Tibial nerve (tissue), 4 donors: Measurements from ENCODE around the gene SHISA8. TPM values are rescaled to one million over a fixed set of nuclear protein-coding genes. Genes with fewer than 3 reads are reported as not detected.

Experiments used
- DNase-seq, 2 donors: peaks; one replicate each; pipeline ENCODE4 v3.0.0-alpha.2; 2019; ENCODE audit warnings: low spot score in 2 of 2
- H3K27ac ChIP-seq, 4 donors: fragments of 200-600 bp; sonication (generic) in 3 of 4; one replicate each; pipeline ENCODE4 v1.5.1; 2017 to 2019; ENCODE audit warnings: mild to moderate bottlenecking in 1 of 4
- H3K27me3 ChIP-seq, 2 donors: fragments of 200-600 bp; sonication (generic) in 1 of 2; one replicate each; pipeline versions ENCODE4 v1.5.1 to v1.6.0; 2017 to 2019
- H3K36me3 ChIP-seq, 3 donors: fragments of 200-600 bp; sonication (generic); one replicate each; pipeline ENCODE4 v1.5.1; 2018 to 2019
- H3K4me1 ChIP-seq, 4 donors: fragments of 200-600 bp; sonication (generic) in 3 of 4; one replicate each; pipeline ENCODE4 v1.5.1; 2017 to 2019
- H3K4me3 ChIP-seq, 4 donors: fragments of 200-600 bp; sonication (generic) in 3 of 4; one replicate each; pipeline ENCODE4 v1.5.1; 2017 to 2019; ENCODE audit warnings: mild to moderate bottlenecking in 1 of 4, moderate library complexity in 1 of 4
- H3K9me3 ChIP-seq, 4 donors: fragments of 200-600 bp; sonication (generic) in 3 of 4; one replicate each; pipeline ENCODE4 v1.5.1; 2017 to 2019
- EP300 ChIP-seq, 2 donors: sonication (generic); formaldehyde crosslinking; IDR thresholded peaks; one replicate each; pipeline ENCODE4 v1.6.1; 2017; ENCODE audit warnings: antibody characterized with exemption in 2 of 2, mild to moderate bottlenecking in 1 of 2
- POLR2A ChIP-seq, 2 donors: fragments of 450-650 bp; IDR thresholded peaks; one replicate each; pipeline ENCODE4 v1.6.1; 2017; ENCODE audit warnings: antibody characterized with exemption in 2 of 2, mild to moderate bottlenecking in 2 of 2, moderate library complexity in 2 of 2
- WGBS, 2 donors: methylation state at CpG; one replicate each; pipeline ENCODE4 v1.1.5; 2018; 5-methylcytosine and 5-hydroxymethylcytosine counted together
- total RNA-seq, 4 donors: library from RNA; depleted of rRNA; stranded (reverse); fragments of >200 nt; gene quantifications; one replicate each; pipeline ENCODE4 v1.1.0, GENCODE V29; 2016
- TF ChIP-seq, protein P1 (sequence below), 5 experiments: fragments of 200-600 bp in 3 of 5; fragments of 450-650 bp in 2 of 5; sonication (generic) in 3 of 5; IDR thresholded peaks; one replicate each; pipeline ENCODE4 v1.5.1; 2016 to 2019; ENCODE audit warnings: antibody characterized with exemption in 5 of 5, mild to moderate bottlenecking in 3 of 5, moderate library complexity in 2 of 5

The SHISA8 gene
- total RNA-seq, 4 donors from 2014 or later = 3.3 TPM; not detected in 3

- Histone ChIP-seq H3K4me3 (no peak overlapping the region), H3K36me3 (peaks cover 2 to 98% (median 29%) of the 10 kb centered on the region in 3 donors), H3K4me1 (no peaks in the 10 kb centered on the region), H3K27ac (no peak overlapping the region), H3K9me3 (no peaks in the 10 kb centered on the region), H3K27me3 (no peaks in the 10 kb centered on the region)
- TF ChIP-seq POLR2A (IDR thresholded peaks at IDR 0.05) (no peak), EP300 (IDR thresholded peaks at IDR 0.05) (no peak)
- TF ChIP-seq, protein P1, sequence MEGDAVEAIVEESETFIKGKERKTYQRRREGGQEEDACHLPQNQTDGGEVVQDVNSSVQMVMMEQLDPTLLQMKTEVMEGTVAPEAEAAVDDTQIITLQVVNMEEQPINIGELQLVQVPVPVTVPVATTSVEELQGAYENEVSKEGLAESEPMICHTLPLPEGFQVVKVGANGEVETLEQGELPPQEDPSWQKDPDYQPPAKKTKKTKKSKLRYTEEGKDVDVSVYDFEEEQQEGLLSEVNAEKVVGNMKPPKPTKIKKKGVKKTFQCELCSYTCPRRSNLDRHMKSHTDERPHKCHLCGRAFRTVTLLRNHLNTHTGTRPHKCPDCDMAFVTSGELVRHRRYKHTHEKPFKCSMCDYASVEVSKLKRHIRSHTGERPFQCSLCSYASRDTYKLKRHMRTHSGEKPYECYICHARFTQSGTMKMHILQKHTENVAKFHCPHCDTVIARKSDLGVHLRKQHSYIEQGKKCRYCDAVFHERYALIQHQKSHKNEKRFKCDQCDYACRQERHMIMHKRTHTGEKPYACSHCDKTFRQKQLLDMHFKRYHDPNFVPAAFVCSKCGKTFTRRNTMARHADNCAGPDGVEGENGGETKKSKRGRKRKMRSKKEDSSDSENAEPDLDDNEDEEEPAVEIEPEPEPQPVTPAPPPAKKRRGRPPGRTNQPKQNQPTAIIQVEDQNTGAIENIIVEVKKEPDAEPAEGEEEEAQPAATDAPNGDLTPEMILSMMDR (IDR thresholded peaks at IDR 0.05) = no peak
- no peak for DNase-seq
- 82 to 86% methylated on average over 9 of the region's 9 CpGs for WGBS, 2 donors
Measured at GRCh38 chr22:41891407-41891806, 23.5 kb downstream of the SHISA8 start.

DNA sequence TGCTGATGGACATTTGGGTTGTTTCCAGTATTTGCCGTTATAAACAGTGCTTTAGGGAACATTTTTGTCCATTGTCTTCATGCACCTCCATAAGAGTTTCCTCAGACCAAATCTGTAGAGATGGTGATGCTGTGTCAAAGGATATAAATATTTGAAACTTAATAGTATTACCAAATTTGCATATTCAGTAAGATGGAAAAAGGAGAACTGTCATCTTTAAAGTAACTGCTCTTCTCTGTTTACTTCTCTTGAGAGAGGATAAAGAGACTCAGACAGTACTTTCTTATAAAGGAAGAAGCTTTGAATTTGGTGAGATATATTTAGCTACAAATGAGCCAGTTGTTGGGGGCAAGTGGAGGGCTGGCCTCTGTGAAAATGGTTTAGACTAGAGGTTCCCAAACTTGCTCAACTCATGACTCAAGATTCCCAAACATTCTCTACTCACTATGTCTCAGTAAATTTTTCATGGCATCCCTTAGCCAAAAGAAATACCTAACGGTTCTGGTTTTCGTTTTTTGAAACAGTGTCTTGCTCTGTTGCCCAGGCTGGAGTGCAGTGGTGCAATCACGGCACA is 26.2 kb downstream of the SHISA8 start:
- WGBS, 2 donors = 71 to 78% methylated on average over 4 of the region's 4 CpGs
- Histone ChIP-seq H3K27me3 (no peaks in the 10 kb centered on the region), H3K4me3 (no peak overlapping the region), H3K9me3 (no peaks in the 10 kb centered on the region), H3K36me3 (peaks cover 0 to 98% (median 48%) of the 10 kb centered on the region in 3 donors), H3K27ac (no peak overlapping the region), H3K4me1 (no peaks in the 10 kb centered on the region)
- DNase-seq = no peak
- TF ChIP-seq POLR2A (IDR thresholded peaks at IDR 0.05) (no peak), EP300 (IDR thresholded peaks at IDR 0.05) (no peak)
- TF ChIP-seq, protein P1 (IDR thresholded peaks at IDR 0.05) = no peak

DNA sequence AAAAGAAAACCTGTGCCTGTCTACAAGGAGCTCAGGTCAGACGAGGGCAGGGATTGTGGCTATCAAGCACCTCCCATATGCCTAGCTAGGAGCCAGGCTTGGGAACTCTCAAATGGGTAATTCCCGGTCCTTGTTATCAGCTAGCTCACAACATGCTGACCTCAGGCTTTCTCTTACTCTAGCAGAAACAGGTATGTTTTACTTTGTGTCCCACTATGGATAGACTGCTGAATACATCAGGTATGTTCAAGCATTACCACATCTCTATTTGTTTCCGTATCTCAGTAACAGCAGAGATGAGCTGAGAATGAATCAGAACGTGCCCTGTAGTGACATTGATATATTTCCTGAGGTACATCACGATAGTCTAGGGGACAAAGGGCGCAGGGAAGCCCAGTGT is 29.4 kb downstream of the SHISA8 start:
- 89 to 91% methylated on average over 6 of the region's 6 CpGs for WGBS, 2 donors
- no peak for DNase-seq
- H3K36me3 ChIP-seq = peaks cover 6 to 100% (median 57%) of the 10 kb centered on the region in 3 donors
- no peaks in the 10 kb centered on the region for H3K27me3 ChIP-seq
- no peak overlapping the region for H3K27ac ChIP-seq
- H3K4me3 ChIP-seq = no peak overlapping the region
- TF ChIP-seq EP300 (IDR thresholded peaks at IDR 0.05) = no peak
- no peak for TF ChIP-seq POLR2A (IDR thresholded peaks at IDR 0.05)
- TF ChIP-seq, protein P1 (IDR thresholded peaks at IDR 0.05) = no peak
- H3K9me3 ChIP-seq = no peaks in the 10 kb centered on the region
- no peaks in the 10 kb centered on the region for H3K4me1 ChIP-seq

DNA sequence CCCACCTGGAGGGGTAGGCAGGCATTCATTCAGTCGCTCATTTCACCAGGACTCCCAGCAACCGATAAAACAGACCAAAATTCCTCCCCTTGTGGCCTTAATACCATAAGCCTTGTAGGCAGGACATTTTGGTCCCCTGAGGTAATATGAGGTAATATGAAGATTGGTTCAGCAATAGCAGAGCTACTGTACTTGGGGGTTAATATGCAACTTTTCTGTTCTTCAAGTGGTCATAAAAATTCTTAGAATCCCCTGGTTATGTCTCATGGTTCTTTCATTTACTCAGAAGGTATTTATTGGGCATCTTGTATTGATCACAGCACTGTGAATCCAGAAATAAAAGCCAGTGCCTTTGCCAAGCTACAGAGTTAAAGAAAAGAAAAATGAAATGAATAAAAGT is 29.8 kb downstream of the SHISA8 start:
- DNase-seq = no peak
- Histone ChIP-seq H3K27me3 (no peaks in the 10 kb centered on the region), H3K27ac (no peak overlapping the region), H3K9me3 (no peaks in the 10 kb centered on the region), H3K36me3 (peaks cover 6 to 99% (median 58%) of the 10 kb centered on the region in 3 donors), H3K4me3 (no peak overlapping the region), H3K4me1 (no peaks in the 10 kb centered on the region)
- WGBS, 2 donors = 83 to 92% methylated on average over 2 of the region's 2 CpGs
- no peak for TF ChIP-seq POLR2A (IDR thresholded peaks at IDR 0.05)
- TF ChIP-seq, protein P1 (IDR thresholded peaks at IDR 0.05) = no peak
- TF ChIP-seq EP300 (IDR thresholded peaks at IDR 0.05) = no peak

DNA sequence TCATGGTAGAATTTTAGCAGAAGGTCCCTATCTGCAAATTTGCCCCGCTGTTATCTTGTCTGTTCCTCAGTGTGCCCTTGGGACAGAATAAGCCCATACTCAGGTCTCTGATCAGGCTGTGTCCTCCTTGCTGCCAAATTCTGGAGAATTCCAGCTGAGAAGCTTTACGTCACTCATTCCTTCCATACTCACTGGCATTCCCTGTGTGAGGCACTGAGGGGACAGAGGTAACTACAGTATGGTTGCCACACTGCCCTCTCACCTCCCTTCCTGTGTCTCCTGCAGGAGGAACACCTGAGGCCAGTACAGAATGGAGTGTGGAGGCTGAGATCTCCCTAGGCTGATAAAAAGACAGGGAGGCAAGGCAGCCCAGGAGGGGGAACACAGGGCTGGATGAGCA is 31.5 kb downstream of the SHISA8 start:
- Histone ChIP-seq H3K4me1 (no peaks in the 10 kb centered on the region), H3K27me3 (no peaks in the 10 kb centered on the region), H3K4me3 (no peak overlapping the region), H3K36me3 (peaks cover 6 to 99% (median 58%) of the 10 kb centered on the region in 3 donors), H3K9me3 (no peaks in the 10 kb centered on the region), H3K27ac (no peak overlapping the region)
- DNase-seq = no peak
- WGBS, 2 donors = 93 to 98% methylated on average over 2 of the region's 2 CpGs
- TF ChIP-seq EP300 (IDR thresholded peaks at IDR 0.05) (no peak), POLR2A (IDR thresholded peaks at IDR 0.05) (no peak)
- TF ChIP-seq, protein P1 (IDR thresholded peaks at IDR 0.05) = no peak
